ENCODE data around the gene EDC3.
"Not testable (repeated sequence)": the region's sequence is repeated elsewhere in the genome, so short reads cannot be mapped to it uniquely, and the experiment has no call there.

Gene EDC3

GRCh38 chr15:74632601-74633000 is 63.2 kb downstream of the EDC3 start:
- no peak for DNase-seq (ENCODE audit: low spot score)
- TF ChIP-seq, protein P1, sequence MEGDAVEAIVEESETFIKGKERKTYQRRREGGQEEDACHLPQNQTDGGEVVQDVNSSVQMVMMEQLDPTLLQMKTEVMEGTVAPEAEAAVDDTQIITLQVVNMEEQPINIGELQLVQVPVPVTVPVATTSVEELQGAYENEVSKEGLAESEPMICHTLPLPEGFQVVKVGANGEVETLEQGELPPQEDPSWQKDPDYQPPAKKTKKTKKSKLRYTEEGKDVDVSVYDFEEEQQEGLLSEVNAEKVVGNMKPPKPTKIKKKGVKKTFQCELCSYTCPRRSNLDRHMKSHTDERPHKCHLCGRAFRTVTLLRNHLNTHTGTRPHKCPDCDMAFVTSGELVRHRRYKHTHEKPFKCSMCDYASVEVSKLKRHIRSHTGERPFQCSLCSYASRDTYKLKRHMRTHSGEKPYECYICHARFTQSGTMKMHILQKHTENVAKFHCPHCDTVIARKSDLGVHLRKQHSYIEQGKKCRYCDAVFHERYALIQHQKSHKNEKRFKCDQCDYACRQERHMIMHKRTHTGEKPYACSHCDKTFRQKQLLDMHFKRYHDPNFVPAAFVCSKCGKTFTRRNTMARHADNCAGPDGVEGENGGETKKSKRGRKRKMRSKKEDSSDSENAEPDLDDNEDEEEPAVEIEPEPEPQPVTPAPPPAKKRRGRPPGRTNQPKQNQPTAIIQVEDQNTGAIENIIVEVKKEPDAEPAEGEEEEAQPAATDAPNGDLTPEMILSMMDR (IDR thresholded peaks at IDR 0.05; ENCODE audit: extremely low read depth, missing control alignments), result no peak

DNA sequence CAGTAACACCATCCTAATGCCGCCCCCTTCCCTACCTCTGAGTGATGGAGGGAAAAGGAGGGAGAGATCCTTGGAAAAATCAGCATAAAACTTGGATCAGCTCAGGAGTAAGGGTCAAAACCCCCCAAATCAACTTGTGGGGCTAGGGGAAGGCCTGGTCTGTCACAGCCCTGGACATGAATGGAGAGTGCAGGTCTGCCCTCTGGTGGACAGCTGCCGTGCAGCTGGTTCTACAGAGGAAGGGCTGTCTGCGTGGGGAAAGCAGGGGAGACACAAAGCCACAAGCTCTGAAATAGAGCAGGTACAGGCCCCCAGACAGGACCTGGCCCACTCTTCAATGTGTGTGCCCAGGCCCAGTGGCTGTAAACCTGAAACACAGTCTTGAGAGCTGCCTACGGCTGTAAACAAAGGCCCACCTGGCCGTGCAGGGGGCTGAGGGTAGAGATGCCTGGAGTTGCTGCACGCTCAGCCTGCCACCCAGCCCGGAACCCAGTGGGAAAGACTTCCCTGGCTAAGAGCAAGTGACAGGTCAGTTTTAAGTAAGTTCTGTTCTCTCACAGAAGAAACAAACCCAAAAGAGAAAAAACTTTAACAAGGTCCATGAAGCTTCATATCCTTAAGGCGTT is 63.8 kb downstream of the EDC3 start:
- TF ChIP-seq, protein P1 (IDR thresholded peaks at IDR 0.05; ENCODE audit: extremely low read depth, missing control alignments), result peak; percentile 87
- DNase-seq (ENCODE audit: low spot score), result peak; percentile 79

DNA sequence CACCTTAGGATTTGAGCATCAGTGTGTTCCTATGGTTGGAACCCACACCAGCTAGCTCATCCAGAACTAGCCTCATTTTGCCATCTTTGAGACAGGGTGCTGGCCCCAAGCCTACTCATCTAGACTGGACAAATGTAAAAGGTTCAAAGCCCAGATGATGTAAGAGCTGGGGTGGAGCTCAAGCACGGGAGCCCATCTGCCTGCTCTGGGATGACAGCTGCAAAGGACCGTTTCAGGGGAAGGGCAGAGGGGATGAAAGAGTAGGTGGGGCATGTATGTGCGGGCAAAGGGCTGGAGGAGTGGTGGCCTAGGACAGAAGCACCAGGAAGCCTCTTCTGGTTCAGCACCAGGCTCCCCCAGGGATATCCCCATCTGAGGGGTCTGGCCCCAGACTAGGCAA is 64.4 kb downstream of the EDC3 start:
- no peak for DNase-seq (ENCODE audit: low spot score)
- TF ChIP-seq, protein P1 (IDR thresholded peaks at IDR 0.05; ENCODE audit: extremely low read depth, missing control alignments), result no peak

- no peak for DNase-seq (ENCODE audit: low spot score)
- TF ChIP-seq, protein P1 (IDR thresholded peaks at IDR 0.05; ENCODE audit: extremely low read depth, missing control alignments), result no peak
These were observed 64.8 kb downstream of the EDC3 start for GRCh38 chr15:74631087-74631385.

DNA sequence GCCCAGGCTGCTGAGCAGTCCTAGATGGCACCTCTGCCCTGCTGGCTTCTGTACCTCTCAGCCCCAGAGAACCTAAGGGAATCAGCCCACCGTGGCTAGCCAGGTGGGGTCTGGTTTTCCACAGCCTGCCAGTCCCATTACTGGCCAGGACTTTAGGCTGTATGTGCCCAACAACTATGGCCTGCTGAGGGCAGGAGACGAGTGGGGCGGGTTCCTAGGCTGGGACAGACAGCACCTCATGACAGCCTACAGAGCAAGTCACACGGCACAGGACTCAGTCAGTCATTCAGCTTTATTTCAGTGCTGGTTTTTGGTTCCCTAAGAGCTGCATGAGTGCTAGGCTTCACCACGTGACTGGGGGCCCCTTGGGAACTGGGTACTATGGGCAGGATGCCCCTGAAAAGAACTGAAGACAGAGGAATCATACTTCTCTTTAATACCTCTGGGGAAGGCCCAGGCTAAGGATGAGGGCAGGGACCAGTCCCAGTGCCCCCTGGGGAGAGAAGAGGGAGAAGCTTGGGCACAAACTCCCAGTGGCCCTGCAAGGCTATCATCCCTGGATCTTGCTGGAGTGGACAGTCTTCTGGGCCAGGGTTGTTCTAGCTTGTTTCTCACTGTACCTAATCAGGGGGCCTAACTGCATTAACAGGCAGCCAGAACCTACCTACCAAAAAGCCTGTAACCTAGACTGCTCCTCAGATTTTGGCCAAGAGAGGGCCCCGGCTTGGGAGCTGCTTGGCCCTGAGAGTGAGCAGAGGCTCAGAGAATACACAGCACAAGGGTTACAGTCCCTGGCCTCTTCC is 65.3 kb downstream of the EDC3 start:
- TF ChIP-seq, protein P1 (IDR thresholded peaks at IDR 0.05; ENCODE audit: extremely low read depth, missing control alignments), result no peak
- no peak for DNase-seq (ENCODE audit: low spot score)

DNA sequence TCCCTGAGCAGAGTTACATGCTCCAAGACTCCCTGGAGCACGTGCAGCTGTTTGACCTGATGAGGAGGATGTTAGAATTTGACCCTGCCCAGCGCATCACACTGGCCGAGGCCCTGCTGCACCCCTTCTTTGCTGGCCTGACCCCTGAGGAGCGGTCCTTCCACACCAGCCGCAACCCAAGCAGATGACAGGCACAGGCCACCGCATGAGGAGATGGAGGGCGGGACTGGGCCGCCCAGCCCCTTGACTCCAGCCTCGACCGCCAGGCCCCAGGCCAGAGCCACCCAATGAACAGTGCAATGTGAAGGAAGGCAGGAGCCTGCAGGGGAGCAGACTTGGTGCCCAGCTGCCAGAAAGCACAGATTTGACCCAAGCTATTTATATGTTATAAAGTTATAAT is 66.1 kb downstream of the EDC3 start:
- DNase-seq (ENCODE audit: low spot score), result not testable (repeated sequence)

DNA sequence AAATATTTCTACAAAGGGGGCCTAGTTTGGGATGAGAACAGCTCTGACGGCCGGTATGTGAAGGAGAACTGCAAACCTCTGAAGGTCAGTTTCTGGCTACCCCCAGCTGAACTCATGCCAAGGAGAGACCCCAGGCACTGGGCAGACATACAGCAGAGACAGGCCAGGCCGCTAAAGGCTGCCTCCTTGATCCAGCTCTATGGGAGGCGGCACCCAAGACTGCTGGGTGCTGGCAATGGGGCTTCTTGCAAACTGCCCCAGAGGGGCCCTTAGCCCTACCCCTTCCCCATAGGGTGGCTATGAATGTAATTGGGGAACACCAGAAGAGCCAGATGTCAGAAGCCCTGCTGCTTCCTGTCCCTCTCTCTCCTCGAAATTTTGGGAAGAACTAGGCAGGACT is 66.9 kb downstream of the EDC3 start:
- no peak for DNase-seq (ENCODE audit: low spot score)
- TF ChIP-seq, protein P1 (IDR thresholded peaks at IDR 0.05; ENCODE audit: extremely low read depth, missing control alignments), result no peak

- no peak for DNase-seq (ENCODE audit: low spot score)
- TF ChIP-seq, protein P1 (IDR thresholded peaks at IDR 0.05; ENCODE audit: extremely low read depth, missing control alignments), result no peak
These were observed 67.6 kb downstream of the EDC3 start for GRCh38 chr15:74628199-74628598.
